Ovary (tissue), 7 donors: Measurements from ENCODE around the gene RMP24.

Experiments used
- DNase-seq, 5 donors: peaks; one replicate each; pipeline ENCODE4 v3.0.0-alpha.2; 2019 to 2020
- H3K27ac ChIP-seq, 2 donors: fragments of 200-600 bp; one replicate each; pipeline versions ENCODE4 v1.5.1 to v1.8.0; 2019 to 2022
- H3K27me3 ChIP-seq: fragments of 200-600 bp; one replicate; pipeline ENCODE4 v1.8.0; 2022
- H3K36me3 ChIP-seq: fragments of 200-600 bp; sonication (generic); one replicate; pipeline ENCODE4 v1.5.1; 2019
- H3K4me1 ChIP-seq: one replicate; pipeline ENCODE4 v1.8.1; 2013; ENCODE audit warnings: mild to moderate bottlenecking, moderate library complexity; ENCODE audit not compliant: insufficient read depth
- H3K4me3 ChIP-seq: fragments of 200-600 bp; sonication (generic); one replicate; pipeline ENCODE4 v1.5.1; 2017
- H3K9me3 ChIP-seq, 2 donors: fragments of 200-600 bp in 1 of 2; sonication (generic) in 1 of 2; one replicate each; pipeline versions ENCODE4 v1.5.1 to v1.8.1; 2013 to 2019; ENCODE audit warnings: mild to moderate bottlenecking in 1 of 2, moderate library complexity in 1 of 2
- EP300 ChIP-seq: sonication (generic); formaldehyde crosslinking; IDR thresholded peaks from one replicate; pipeline ENCODE4 v1.6.1; 2017; ENCODE audit warnings: antibody characterized with exemption
- POLR2A ChIP-seq: fragments of 450-650 bp; IDR thresholded peaks from one replicate; pipeline ENCODE4 v1.6.1; 2017; ENCODE audit warnings: antibody characterized with exemption, mild to moderate bottlenecking, moderate library complexity
- WGBS, 3 donors: extraction: QIAGEN DNeasy Blood & Tissue Kit in 1 of 3; methylation state at CpG; one replicate each; pipeline versions ENCODE4 v1.1.5 to v1.1.7; 2013 to 2017; 5-methylcytosine and 5-hydroxymethylcytosine counted together
- intact Hi-C, 4 donors: fragments of 100-400 bp; cut with DNase I; formaldehyde crosslinking; loops; one replicate each; pipeline versions ENCODE4 v1.11.0 to v1.15.1; 2022 to 2023
- TF ChIP-seq, protein P1 (sequence below), 3 donors: fragments of 450-650 bp in 2 of 3; fragments of 200-600 bp in 1 of 3; IDR thresholded peaks; one replicate each; pipeline versions ENCODE4 v1.5.1 to v1.8.0; 2016 to 2022; ENCODE audit warnings: antibody characterized with exemption in 3 of 3, mild to moderate bottlenecking in 1 of 3
- donor health status: DM: no; HTN: no; CAD: no; lungs with moderate emphysema.
- donor health status: DM: no; HTN: no; CAD: no.
- donor health status: Bipolar disorder and iron deficiency.
- donor health status: DM: no; HTN: no; CAD: no.
- donor health status: DM: yes; HTN: yes; CAD: no.

RMP24 gene

DNA sequence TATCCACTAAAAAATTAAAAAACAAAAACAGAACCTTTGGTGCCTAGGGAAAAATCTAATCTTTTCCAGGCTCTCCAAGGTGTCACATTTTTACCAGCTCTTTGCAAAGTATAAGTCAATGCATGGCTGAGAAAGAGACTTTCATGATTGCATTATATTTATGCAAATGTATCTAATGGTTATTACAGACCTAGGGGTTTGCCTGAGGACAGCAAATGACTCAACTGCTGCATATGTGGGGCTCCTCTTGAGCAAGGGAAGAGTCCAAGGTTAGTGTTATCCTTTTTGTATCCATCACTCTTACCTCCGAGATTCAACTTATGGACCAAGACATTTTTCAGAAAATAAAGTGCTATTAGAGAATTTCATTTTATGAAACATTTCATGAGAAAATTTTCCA, 33.9 kb upstream of the RMP24 start:
- TF ChIP-seq POLR2A (no peak), EP300 (no peak)
- TF ChIP-seq, protein P1, sequence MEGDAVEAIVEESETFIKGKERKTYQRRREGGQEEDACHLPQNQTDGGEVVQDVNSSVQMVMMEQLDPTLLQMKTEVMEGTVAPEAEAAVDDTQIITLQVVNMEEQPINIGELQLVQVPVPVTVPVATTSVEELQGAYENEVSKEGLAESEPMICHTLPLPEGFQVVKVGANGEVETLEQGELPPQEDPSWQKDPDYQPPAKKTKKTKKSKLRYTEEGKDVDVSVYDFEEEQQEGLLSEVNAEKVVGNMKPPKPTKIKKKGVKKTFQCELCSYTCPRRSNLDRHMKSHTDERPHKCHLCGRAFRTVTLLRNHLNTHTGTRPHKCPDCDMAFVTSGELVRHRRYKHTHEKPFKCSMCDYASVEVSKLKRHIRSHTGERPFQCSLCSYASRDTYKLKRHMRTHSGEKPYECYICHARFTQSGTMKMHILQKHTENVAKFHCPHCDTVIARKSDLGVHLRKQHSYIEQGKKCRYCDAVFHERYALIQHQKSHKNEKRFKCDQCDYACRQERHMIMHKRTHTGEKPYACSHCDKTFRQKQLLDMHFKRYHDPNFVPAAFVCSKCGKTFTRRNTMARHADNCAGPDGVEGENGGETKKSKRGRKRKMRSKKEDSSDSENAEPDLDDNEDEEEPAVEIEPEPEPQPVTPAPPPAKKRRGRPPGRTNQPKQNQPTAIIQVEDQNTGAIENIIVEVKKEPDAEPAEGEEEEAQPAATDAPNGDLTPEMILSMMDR (IDR thresholded peaks at IDR 0.05): no peak
- Histone ChIP-seq H3K36me3 (no peaks in the 10 kb centered on the region), H3K27ac (no peak overlapping the region), H3K27me3 (no peaks in the 10 kb centered on the region), H3K9me3 (no peaks in the 10 kb centered on the region), H3K4me1 (no peaks in the 10 kb centered on the region), H3K4me3 (no peak overlapping the region)
- WGBS, 3 donors: 57 to 71% (median 65%) methylated on average over 1 of the region's 1 CpG
- intact Hi-C loops: no loop called here
- no peak for DNase-seq

DNA sequence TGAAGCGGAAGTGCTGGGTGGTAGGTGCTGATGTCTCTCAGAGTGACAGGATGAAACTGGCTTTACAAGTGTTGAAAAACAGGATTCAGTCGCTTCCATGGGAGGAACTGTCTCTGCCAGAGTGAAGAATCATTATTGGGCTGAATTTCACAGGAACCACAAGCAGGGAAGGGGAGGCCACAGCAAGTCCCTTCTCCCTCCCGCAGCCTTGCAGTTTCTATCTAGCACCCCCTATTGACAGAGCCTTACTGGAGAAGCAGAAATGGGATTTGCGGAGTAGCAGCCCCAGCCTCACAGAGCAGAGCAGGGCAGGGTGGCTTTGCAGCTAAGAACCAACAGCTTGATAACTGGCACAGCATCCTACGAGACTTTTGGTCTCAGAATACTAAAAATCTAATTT, 33.3 kb upstream of the RMP24 start:
- Histone ChIP-seq H3K27me3 (no peaks in the 10 kb centered on the region), H3K27ac (no peak overlapping the region), H3K4me3 (no peak overlapping the region), H3K36me3 (no peaks in the 10 kb centered on the region), H3K9me3 (no peaks in the 10 kb centered on the region), H3K4me1 (no peaks in the 10 kb centered on the region)
- DNase-seq: no peak
- TF ChIP-seq, protein P1 (IDR thresholded peaks at IDR 0.05): no peak
- no peak for TF ChIP-seq EP300
- no peak for TF ChIP-seq POLR2A
- 40 to 55% (median 44%) methylated on average over 5 of the region's 5 CpGs for WGBS, 3 donors
- intact Hi-C loops: no loop called here

DNA sequence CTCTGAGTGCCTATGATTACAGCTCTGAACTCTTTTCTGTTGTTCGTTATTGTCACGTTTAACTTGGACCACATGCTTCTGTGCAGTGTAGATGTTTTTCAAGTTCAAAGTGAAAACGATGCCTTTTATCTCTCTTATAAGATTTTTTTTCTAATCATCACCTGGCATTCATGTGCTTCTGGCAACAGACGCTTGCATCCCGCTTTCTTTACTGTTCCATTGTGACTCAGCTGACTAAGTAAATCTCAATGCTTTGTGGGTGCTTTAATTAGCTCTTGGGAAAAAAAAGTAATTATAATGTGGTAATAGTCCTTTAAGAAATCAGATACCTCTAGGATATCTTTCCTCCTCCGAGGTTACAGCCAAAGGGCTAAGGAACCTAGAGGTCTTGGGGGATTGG, 31.2 kb upstream of the RMP24 start:
- H3K27ac ChIP-seq: no peak overlapping the region
- H3K9me3 ChIP-seq: no peaks in the 10 kb centered on the region
- WGBS, 3 donors: 52 to 57% (median 56%) methylated on average over 6 of the region's 6 CpGs
- intact Hi-C loops: loop anchor here in 2 of 4 donors (10.0 kb wide), 2 partner anchors 526 to 536 kb away; no protein-coding TSS in a partner anchor
- no peaks in the 10 kb centered on the region for H3K4me1 ChIP-seq
- TF ChIP-seq, protein P1 (IDR thresholded peaks at IDR 0.05): no peak
- no peak for TF ChIP-seq POLR2A
- no peak for TF ChIP-seq EP300
- H3K4me3 ChIP-seq: no peak overlapping the region
- no peak for DNase-seq
- H3K36me3 ChIP-seq: no peaks in the 10 kb centered on the region
- H3K27me3 ChIP-seq: no peaks in the 10 kb centered on the region

DNA sequence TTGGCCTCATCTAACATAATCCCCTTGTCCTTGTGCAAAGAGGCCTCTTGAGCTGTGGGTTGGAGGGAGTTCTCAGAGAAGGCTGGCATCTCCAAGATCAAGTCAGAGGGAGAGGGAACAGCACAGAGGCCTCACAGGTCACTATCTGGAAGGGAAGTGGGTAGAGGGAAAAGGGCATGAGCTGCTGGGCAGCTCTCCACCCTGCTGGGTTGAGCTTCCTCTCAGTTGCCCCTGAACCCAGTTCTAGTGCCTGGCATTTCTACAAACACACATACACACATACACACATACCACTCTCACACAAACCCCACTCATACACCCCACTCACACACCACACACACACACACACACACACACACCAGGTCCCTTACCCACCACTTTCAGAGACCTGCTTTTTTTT, 30.3 kb upstream of the RMP24 start:
- H3K9me3 ChIP-seq: no peaks in the 10 kb centered on the region
- H3K27ac ChIP-seq: no peak overlapping the region
- H3K36me3 ChIP-seq: no peaks in the 10 kb centered on the region
- H3K27me3 ChIP-seq: no peaks in the 10 kb centered on the region
- no peak overlapping the region for H3K4me3 ChIP-seq
- intact Hi-C loops: loop anchor here in 2 of 4 donors (10.0 kb wide), 2 partner anchors 527 to 537 kb away; no protein-coding TSS in a partner anchor
- TF ChIP-seq EP300 (no peak), POLR2A (no peak)
- TF ChIP-seq, protein P1 (IDR thresholded peaks at IDR 0.05): no peak
- no peaks in the 10 kb centered on the region for H3K4me1 ChIP-seq
- no peak for DNase-seq
